Stimulated activated naive B cell treated with anti-CD40 and anti-IgM and Interleukin-4, amounts not matched to agents 10 μg/mL and 1 μg/mL and 100 μg/mL, for 72 hours (primary cell): ENCODE measurements around the gene HIRIP3.
"Not testable (repeated sequence)": the region's sequence is repeated elsewhere in the genome, so short reads cannot be mapped to it uniquely, and the experiment has no call there.

Experiments
- ATAC-seq, 2 donors: fragments of 150-1000 bp; cut with Tn5 transposase; replicated peaks; 2 replicates each; pipeline ENCODE4 v1.10.0; 2021; ENCODE audit warnings: moderate library complexity in 1 of 2
- DNase-seq: peaks from one replicate; pipeline ENCODE4 v3.0.0; 2021
- H3K27ac Mint-ChIP-seq: one replicate; pipeline ENCODE4 v1.8.0; 2022; ENCODE audit warnings: mild to moderate bottlenecking, mixed read lengths
- H3K27me3 Mint-ChIP-seq, 2 donors: one replicate each; pipeline ENCODE4 v1.8.0; 2022; ENCODE audit warnings: mixed read lengths in 2 of 2
- H3K36me3 Mint-ChIP-seq, 2 donors: one replicate each; pipeline ENCODE4 v1.8.0; 2022; ENCODE audit warnings: mixed read lengths in 2 of 2, mild to moderate bottlenecking in 1 of 2
- H3K4me1 Mint-ChIP-seq, 2 donors: one replicate each; pipeline ENCODE4 v1.8.0; 2022; ENCODE audit warnings: mixed read lengths in 2 of 2, mild to moderate bottlenecking in 1 of 2
- H3K4me3 Mint-ChIP-seq, 2 donors: one replicate each; pipeline ENCODE4 v1.8.0; 2022; ENCODE audit warnings: mild to moderate bottlenecking in 2 of 2, mixed read lengths in 2 of 2, moderate library complexity in 1 of 2
- H3K9me3 Mint-ChIP-seq, 2 donors: one replicate each; pipeline ENCODE4 v1.8.0; 2022; ENCODE audit warnings: mixed read lengths in 2 of 2, mild to moderate bottlenecking in 1 of 2

The HIRIP3 gene, protein sequence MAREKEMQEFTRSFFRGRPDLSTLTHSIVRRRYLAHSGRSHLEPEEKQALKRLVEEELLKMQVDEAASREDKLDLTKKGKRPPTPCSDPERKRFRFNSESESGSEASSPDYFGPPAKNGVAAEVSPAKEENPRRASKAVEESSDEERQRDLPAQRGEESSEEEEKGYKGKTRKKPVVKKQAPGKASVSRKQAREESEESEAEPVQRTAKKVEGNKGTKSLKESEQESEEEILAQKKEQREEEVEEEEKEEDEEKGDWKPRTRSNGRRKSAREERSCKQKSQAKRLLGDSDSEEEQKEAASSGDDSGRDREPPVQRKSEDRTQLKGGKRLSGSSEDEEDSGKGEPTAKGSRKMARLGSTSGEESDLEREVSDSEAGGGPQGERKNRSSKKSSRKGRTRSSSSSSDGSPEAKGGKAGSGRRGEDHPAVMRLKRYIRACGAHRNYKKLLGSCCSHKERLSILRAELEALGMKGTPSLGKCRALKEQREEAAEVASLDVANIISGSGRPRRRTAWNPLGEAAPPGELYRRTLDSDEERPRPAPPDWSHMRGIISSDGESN

DNA sequence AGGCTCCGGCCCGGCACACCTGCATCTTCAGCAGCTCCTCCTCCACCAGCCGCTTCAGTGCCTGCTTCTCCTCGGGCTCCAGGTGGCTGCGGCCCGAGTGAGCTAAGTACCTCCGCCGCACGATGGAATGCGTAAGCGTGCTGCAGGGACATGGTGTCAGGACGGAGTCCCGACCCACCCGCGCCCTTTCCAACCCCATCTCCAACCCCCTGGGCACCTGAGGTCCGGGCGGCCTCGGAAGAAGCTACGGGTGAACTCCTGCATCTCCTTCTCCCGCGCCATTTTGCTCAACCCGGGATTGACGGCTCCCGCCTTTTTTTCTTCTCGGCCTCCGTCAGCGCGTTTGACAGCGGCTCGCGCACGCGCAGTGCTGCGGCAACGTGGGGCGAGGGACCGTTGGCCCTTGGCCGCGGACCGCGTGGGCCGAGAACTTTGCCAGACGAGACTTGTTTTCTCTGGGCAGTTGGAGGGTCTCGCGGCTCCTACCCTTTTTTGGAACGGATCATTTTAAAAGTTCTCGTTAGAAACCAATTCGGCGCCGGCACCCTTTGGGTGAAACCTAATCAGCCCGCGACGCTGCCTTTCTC, at the start of gene HIRIP3:
HIRIP3 (minus strand) TSS at position 294 of the 587 bp plus-strand sequence; CDS start at position 282, 12 bp downstream.
- ATAC-seq, result peak; percentile 65 to 73
- H3K4me3 Mint-ChIP-seq, result peak within 1 kb of the TSS; percentile 97
- H3K27ac Mint-ChIP-seq, result peak within 1 kb of the TSS; percentile 99
- H3K4me1 Mint-ChIP-seq, result peaks cover 32 to 48% of the 10 kb centered on the region in 2 donors
- no peaks in the 10 kb centered on the region for H3K27me3 Mint-ChIP-seq
- peaks cover 24 to 50% of the 10 kb centered on the region in 2 donors for H3K36me3 Mint-ChIP-seq
- no peaks in the 10 kb centered on the region for H3K9me3 Mint-ChIP-seq
- DNase-seq, result peak; percentile 84

DNA sequence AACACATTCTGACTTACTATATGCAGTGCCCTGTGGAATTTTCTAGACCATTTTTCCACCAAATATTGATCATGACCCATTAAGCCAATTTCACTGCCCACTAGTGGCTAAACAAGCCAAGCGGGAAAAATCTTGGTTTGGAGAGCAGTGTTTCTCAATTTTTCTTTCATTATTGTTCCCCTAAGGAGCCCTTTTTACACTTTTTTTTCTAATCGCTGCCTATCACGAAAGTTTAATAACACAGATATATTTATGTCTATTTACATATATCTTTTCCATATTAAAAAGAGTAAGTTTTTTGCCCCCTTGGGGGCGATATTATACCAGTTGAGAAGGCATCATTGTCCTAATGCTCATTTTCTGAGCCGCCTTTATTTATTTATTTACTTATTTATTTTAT, 46.4 kb upstream of the HIRIP3 start:
- no peak for DNase-seq
- H3K27ac Mint-ChIP-seq, result no peak overlapping the region
- H3K4me1 Mint-ChIP-seq, result peaks cover 2 to 6% of the 10 kb centered on the region in 2 donors
- no peaks in the 10 kb centered on the region for H3K36me3 Mint-ChIP-seq
- H3K27me3 Mint-ChIP-seq, result peaks cover 0 to 5% of the 10 kb centered on the region in 2 donors
- no peaks in the 10 kb centered on the region for H3K9me3 Mint-ChIP-seq
- no peak for ATAC-seq
- no peak overlapping the region for H3K4me3 Mint-ChIP-seq

DNA sequence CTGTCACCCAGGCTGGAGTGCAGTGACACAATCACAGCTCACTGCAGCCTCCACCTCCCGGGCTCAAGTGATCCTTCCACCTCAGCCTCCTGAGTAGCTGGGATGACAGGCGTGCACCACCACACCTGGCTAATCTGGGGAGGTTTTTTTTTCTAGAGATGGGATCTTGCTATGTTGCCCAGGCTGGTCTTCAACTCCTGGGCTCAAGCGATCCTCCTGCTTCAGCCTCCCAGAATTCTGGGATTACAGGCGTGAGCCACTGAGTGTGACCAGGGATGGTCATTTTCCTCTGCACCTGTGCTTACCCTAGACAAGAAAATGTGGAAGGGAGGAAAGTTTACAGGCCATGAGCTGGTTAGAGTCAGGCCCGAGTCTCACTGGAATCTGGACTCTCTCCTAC, 45.3 kb upstream of the HIRIP3 start:
- H3K9me3 Mint-ChIP-seq, H3K27ac Mint-ChIP-seq, ATAC-seq, H3K36me3 Mint-ChIP-seq, DNase-seq, H3K4me3 Mint-ChIP-seq, H3K4me1 Mint-ChIP-seq, H3K27me3 Mint-ChIP-seq: not testable (repeated sequence)

DNA sequence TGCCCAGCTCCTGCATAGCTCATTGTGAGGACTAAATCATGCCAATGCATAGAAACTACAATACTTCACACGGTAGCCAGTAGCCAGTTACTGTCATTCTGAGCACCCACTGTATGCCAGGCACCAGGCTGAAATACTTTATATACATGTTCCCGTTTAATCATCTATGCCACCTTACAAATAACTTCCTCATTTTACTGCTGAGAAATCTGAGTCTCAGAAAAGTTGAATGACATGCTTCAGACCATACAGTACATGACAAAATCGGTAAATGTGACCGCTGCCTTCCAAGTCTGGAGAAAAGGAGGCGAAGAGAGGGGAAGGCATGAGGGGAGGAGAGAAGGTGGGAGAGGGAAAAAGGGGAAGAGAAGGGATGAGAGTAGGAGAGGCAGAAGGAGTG, 44.8 kb upstream of the HIRIP3 start:
- ATAC-seq (peak; percentile 68 to 89), DNase-seq (no peak)
- Mint-ChIP-seq H3K27me3 (peaks cover 3 to 6% of the 10 kb centered on the region in 2 donors), H3K36me3 (no peaks in the 10 kb centered on the region), H3K27ac (no peak overlapping the region), H3K4me3 (no peak overlapping the region), H3K9me3 (no peaks in the 10 kb centered on the region), H3K4me1 (peaks cover 2 to 6% of the 10 kb centered on the region in 2 donors)

DNA sequence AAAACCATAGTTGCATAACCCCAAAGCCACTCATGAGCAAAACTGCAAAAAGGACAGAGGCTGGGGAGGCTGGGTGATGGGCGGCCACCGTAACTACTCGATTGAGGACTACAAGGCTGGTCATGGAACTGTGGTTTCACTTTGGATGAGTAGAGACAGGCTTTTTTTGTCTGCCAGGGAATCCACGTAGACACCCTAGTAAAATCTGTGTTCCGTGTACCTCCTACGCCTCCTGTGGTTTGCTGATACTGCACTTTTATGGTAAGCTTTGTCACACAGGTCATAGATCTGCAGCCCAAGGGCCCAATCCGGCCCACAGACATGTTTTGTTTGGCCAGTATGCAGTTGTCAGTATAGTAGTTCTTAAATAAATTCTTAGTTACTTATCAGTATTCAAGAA, 37.9 kb upstream of the HIRIP3 start:
- H3K9me3 Mint-ChIP-seq, result no peaks in the 10 kb centered on the region
- H3K4me1 Mint-ChIP-seq, result peaks cover 12 to 13% of the 10 kb centered on the region in 2 donors
- DNase-seq, result peak; percentile 41
- H3K27me3 Mint-ChIP-seq, result peaks cover 52 to 60% of the 10 kb centered on the region in 2 donors
- H3K4me3 Mint-ChIP-seq, result no peak overlapping the region
- peak; percentile 63 to 75 for ATAC-seq
- no peak overlapping the region for H3K27ac Mint-ChIP-seq
- H3K36me3 Mint-ChIP-seq, result no peaks in the 10 kb centered on the region

DNA sequence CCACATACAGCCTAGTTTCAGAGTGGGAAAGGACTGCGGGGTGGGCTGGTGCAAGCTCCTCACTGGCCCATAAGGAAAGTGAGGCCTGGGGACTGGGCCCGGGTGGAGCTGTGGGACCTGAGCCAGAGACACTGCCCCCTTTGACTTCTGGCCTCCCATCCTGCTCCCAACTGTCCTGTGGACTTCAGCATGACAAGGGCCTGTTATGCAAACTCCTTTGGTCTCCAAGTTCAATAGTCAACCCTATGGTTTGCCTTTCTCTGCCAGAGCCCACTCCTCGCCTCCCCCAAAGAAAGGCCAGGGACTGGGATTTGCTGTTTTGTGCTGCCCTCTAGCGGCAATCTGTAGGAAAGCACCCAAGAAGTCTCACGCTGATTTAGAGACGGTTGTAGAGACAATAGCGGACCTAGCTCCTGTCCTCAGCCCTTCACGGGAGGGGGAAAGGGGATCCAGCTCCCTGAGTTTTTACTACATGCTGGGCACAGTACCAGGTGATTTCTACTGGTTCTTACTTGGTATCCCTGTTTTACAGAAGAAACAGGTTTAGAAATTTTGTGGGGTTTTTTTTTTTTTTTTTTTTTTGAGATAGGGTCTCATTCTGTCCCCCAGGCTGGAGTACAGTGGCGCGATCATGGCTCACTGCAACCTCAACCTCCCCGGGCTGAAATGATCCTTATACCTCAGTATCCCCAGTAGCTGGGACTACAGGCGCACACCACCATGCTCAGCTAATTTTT, 36.8 kb upstream of the HIRIP3 start:
- no peaks in the 10 kb centered on the region for H3K9me3 Mint-ChIP-seq
- H3K27ac Mint-ChIP-seq, result no peak overlapping the region
- H3K4me3 Mint-ChIP-seq, result peak overlapping the region in 1 of 2 donors; percentile 65

DNA sequence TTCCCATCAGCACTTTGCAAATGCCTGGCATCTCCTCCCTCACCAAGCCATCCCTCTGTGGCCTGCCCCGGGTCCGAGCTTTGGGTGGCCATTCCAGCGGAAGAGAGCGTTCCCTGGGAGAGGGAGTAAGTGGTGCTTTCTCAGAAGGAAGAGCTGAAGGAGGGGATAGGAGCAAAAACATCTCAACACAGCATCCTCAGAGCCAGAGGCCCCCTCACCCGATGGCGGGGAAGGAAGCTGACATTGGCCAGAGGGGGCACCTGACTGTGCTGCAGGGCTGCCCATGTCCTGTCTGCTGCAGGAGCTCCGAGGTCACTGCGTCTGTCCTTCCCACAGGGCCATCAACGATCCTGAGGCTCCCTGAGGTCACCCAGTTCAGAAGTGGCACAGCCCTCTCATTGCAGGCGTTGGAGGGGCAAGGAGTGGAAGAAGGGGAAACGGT, 36.1 kb upstream of the HIRIP3 start:
- Mint-ChIP-seq H3K4me1 (peaks cover 12 to 13% of the 10 kb centered on the region in 2 donors), H3K4me3 (no peak overlapping the region), H3K36me3 (no peaks in the 10 kb centered on the region), H3K9me3 (no peaks in the 10 kb centered on the region), H3K27me3 (peaks cover 70 to 78% of the 10 kb centered on the region in 2 donors), H3K27ac (no peak overlapping the region)
- ATAC-seq (no peak), DNase-seq (no peak)

More for the DNA sequence above, 36.8 kb upstream of the HIRIP3 start:
- Mint-ChIP-seq H3K27me3 (peaks cover 63 to 70% of the 10 kb centered on the region in 2 donors), H3K4me1 (peaks cover 12 to 13% of the 10 kb centered on the region in 2 donors), H3K36me3 (no peaks in the 10 kb centered on the region)
- DNase-seq (peak; percentile 52), ATAC-seq (peak; percentile 57 to 58)

DNA sequence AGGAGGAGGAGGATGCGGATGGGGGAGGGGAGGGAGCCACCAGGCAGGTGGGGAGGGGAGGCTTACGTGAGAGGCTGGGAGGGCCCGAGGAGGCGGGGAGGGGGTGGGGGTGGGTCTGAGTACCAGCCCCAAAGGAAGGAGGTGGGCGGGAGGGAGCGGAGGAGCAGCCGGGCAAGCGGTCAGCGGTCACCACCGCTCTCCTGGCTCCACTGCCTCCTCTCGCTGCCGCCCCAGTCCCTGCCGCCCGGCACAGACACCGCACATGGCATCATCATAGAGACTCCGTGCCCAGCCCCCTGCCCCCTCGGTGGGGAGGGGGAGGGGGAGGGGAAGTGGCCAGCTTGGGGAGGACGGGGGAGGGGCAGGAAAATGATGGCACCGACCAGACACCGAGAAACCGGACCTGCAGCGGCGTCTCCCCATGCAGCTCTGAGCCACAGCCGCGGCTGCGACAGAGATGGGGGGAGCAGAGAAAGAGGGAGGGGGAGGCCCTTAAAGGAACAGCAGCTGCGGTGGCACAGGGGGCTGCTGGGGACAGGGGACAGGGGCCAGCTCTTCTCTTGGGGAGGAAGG, 35.5 kb upstream of the HIRIP3 start, which contains the start of gene TLCD3B:
TLCD3B (minus strand) TSS at position 431 of the 573 bp plus-strand sequence. CDS start 744 bp downstream, outside the sequence.
- H3K27ac Mint-ChIP-seq, result no peak within 1 kb of the TSS
- H3K27me3 Mint-ChIP-seq, result peaks cover 72 to 83% of the 10 kb centered on the region in 2 donors
- ATAC-seq (no peak), DNase-seq (no peak)
- peak within 1 kb of the TSS; percentile 43 to 65 for H3K4me3 Mint-ChIP-seq
- H3K36me3 Mint-ChIP-seq, result no peaks in the 10 kb centered on the region
- peaks cover 12 to 13% of the 10 kb centered on the region in 2 donors for H3K4me1 Mint-ChIP-seq
- H3K9me3 Mint-ChIP-seq, result no peaks in the 10 kb centered on the region

DNA sequence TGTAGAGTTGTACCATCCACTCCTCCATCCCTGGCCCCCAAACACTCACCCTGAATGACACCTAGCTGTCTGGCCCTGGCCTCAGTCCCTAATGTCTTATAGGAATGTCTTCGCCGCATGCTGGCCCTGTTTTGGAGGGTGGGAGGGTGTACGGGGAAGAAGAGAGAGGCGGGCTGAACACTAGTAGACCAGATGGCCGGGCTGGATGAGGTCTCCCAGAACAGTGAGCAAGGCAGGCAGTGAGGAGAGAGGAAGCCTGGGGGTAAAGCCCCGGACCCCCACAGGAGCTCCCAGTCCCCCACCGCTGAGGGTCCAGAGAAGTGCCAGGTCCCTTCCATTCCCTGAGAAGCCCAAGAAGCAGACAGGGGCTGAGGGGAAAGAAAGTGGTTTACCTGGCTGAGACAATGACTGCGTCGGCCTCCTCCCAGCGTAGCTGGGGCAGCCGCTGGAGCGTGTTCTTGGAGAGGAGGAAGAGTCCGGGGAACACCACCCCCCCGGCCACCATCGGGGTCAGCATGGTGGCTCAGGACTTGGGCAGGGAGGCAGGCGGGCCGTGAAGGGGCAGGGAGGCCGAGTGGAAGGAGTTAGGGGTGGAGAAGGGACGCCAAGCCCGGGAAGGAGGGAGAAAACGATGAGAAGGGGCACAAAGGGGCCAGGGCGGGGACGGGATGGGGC, 34.7 kb upstream of the HIRIP3 start:
- Mint-ChIP-seq H3K36me3 (no peaks in the 10 kb centered on the region), H3K27me3 (peaks cover 74 to 85% of the 10 kb centered on the region in 2 donors), H3K9me3 (no peaks in the 10 kb centered on the region), H3K4me3 (peak overlapping the region; percentile 43 to 64), H3K27ac (no peak overlapping the region), H3K4me1 (peaks cover 13% of the 10 kb centered on the region in 2 donors)
- DNase-seq (no peak), ATAC-seq (no peak)

DNA sequence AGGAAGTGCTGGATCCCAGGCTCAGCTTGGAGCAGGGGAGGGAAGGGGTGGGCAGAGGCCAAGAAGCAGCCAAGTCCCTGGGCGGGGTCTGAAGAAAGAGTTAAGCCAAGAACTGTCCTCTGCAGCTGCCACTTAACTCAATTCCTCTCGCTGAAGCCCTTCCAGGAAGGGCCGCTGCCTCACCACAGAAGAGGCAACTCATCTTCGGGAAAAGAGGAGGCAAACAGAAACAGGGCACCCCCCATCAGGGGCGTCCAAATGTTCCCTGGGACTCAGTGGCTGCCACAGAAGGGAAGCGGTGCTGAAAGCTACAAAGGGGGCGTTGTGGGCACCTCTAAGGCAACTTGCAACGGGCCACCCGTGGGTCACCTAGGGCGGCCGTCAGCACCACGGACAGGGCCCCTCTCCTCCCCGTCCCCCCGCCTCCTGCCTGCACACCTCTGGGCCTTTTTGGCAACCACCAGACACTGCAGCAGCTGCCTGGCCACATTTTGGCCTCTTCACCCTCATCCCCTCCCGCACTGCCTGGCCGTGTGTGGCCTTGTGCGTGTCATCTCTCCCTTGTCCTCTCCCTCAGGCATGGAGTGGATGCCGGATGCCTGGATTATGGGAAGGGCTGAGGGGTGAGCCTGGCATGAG, 33.1 kb upstream of the HIRIP3 start:
- ATAC-seq (no peak), DNase-seq (no peak)
- no peak overlapping the region for H3K4me3 Mint-ChIP-seq
- H3K4me1 Mint-ChIP-seq, result peaks cover 12 to 13% of the 10 kb centered on the region in 2 donors
- peaks cover 74 to 83% of the 10 kb centered on the region in 2 donors for H3K27me3 Mint-ChIP-seq
- no peaks in the 10 kb centered on the region for H3K36me3 Mint-ChIP-seq
- no peaks in the 10 kb centered on the region for H3K9me3 Mint-ChIP-seq
- no peak overlapping the region for H3K27ac Mint-ChIP-seq

DNA sequence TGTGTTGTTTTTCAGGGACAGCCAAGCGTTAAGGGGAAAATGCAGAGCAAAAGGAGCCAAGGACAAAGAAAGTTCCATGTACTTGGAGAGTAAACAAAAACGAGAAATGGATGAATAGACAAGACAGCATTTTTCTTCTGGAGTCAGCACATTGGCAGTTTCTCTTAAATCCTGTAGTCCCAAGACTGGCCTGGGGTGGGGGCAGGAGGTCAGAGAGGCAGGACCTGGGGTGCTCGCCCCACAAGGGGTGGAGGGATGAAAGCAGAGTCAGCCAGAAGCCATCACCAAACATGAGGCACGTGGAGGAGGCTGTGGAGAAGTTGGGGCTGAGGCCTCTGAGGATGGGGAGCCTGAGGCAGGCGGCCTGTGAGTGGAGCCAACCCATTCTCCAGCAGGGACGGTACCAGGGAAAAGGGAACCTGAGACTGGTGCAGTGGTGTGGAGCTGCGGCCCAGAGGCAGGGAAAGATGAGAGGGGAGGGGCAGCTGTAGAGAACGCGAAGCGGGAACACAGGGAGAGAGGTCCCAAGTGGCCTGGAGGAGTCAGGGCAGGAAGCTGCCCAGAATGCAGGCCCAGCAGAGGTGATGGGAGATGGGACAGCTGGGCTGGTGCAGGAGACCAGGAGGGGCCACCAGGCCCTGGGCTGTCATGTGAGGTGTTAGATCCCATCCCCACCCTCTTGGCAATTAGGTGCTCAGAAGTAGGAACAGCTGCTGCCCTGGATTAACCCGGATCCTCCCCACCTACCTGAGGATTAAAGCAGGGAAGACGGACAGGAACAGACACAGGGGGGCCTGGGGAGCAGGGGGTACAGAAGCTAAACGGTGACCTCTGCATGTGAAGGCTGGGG, 32.4 kb upstream of the HIRIP3 start:
- H3K27me3 Mint-ChIP-seq, result peaks cover 74 to 86% of the 10 kb centered on the region in 2 donors
- no peak overlapping the region for H3K4me3 Mint-ChIP-seq
- H3K4me1 Mint-ChIP-seq, result peaks cover 12 to 13% of the 10 kb centered on the region in 2 donors
- H3K9me3 Mint-ChIP-seq, result no peaks in the 10 kb centered on the region
- H3K36me3 Mint-ChIP-seq, result no peaks in the 10 kb centered on the region
- ATAC-seq (no peak), DNase-seq (no peak)
- H3K27ac Mint-ChIP-seq, result no peak overlapping the region

DNA sequence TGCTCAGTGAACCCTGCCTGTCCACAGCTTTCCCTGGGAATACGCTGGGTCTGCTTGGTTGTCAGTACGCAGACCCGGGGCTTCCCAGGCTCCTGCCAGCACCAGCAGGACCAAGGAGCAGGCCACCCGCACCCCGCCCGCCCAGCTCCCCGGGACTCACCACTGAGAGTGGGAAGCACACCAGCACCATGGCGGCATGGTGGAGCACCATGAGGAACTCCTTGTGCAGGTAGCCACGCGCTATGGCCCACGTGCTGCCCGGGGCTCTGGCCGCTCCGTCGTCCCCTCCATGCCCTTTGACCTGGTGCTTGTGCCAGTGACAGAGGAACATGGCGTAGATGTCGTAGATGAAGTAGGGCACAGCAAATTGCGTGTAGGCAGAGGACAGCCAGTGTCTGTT, 31.0 kb upstream of the HIRIP3 start:
- Mint-ChIP-seq H3K36me3 (no peaks in the 10 kb centered on the region), H3K4me1 (peaks cover 8 to 11% of the 10 kb centered on the region in 2 donors), H3K27me3 (peaks cover 63 to 75% of the 10 kb centered on the region in 2 donors), H3K9me3 (no peaks in the 10 kb centered on the region), H3K4me3 (no peak overlapping the region), H3K27ac (peak overlapping the region; percentile 20)
- DNase-seq (no peak), ATAC-seq (no peak)
